CD4-positive, alpha-beta T cell (primary cell): ENCODE results near the gene SMAD6. TPM values are rescaled to one million over a fixed set of nuclear protein-coding genes. Genes with fewer than 3 reads are reported as not detected.

ENCODE experiments used
- ATAC-seq: fragments of 200-7000 bp; cut with Tn5 transposase; one replicate; pipeline ENCODE4 v1.10.0; 2022; ENCODE audit warnings: mild to moderate bottlenecking; ENCODE audit not compliant: poor library complexity
- CTCF ChIA-PET: fragments of 350-600 bp; sonication (Branson Sonifier 250); formaldehyde crosslinking; loops from one replicate; lab custom pipeline; 2021; ENCODE audit warnings: antibody characterized with exemption, inconsistent platforms; lab: Charles Lee
- POLR2A ChIA-PET: fragments of 350-600 bp; sonication (Branson Sonifier 250); formaldehyde crosslinking; loops from one replicate; lab custom pipeline; 2021; ENCODE audit warnings: antibody characterized with exemption, inconsistent platforms; lab: Charles Lee
- DNase-seq, 14 experiments: peaks; one replicate each; pipeline ENCODE4 v3.0.0-alpha.2; 2013 to 2020; ENCODE audit warnings: mixed read lengths in 2 of 14
- H3K27ac ChIP-seq, 2 donors: one replicate each; pipeline versions ENCODE4 v1.5.1 to v1.7.0; 2013; ENCODE audit warnings: low read length in 2 of 2, low read depth in 1 of 2, mild to moderate bottlenecking in 1 of 2
- H3K27me3 ChIP-seq, 2 experiments: 1 replicate in 1 of 2; 2 replicates in 1 of 2; pipeline versions ENCODE4 v1.6.1 to v1.7.0; 2013; ENCODE audit warnings: low read length in 2 of 2, control low read depth in 1 of 2, mild to moderate bottlenecking in 1 of 2, moderate library complexity in 1 of 2; ENCODE audit not compliant: insufficient read depth in 2 of 2, control insufficient read depth in 1 of 2
- H3K36me3 ChIP-seq: one replicate; pipeline ENCODE4 v1.6.1; 2013; ENCODE audit warnings: low read length, control low read depth; ENCODE audit not compliant: insufficient read depth
- H3K4me1 ChIP-seq: one replicate; pipeline ENCODE4 v1.6.1; 2013; ENCODE audit warnings: low read length, control low read depth; ENCODE audit not compliant: insufficient read depth
- H3K4me3 ChIP-seq: one replicate; pipeline ENCODE4 v1.5.1; 2013; ENCODE audit warnings: mild to moderate bottlenecking, low read length, moderate library complexity
- H3K9me3 ChIP-seq, 2 experiments: 1 replicate in 1 of 2; 2 replicates in 1 of 2; pipeline versions ENCODE4 v1.6.1 to v1.7.0; 2013; ENCODE audit warnings: low read length in 2 of 2, mild to moderate bottlenecking in 2 of 2, control low read depth in 1 of 2, moderate library complexity in 1 of 2; ENCODE audit not compliant: control insufficient read depth in 1 of 2, insufficient read depth in 1 of 2
- H3K27ac Mint-ChIP-seq: one replicate; pipeline ENCODE4 v1.8.0; 2020; ENCODE audit warnings: mixed read lengths
- H3K27me3 Mint-ChIP-seq: one replicate; pipeline ENCODE4 v1.8.0; 2021; ENCODE audit warnings: mixed read lengths
- H3K36me3 Mint-ChIP-seq: one replicate; pipeline ENCODE4 v1.8.0; 2021; ENCODE audit warnings: low read depth, mixed read lengths
- H3K4me1 Mint-ChIP-seq: one replicate; pipeline ENCODE4 v1.8.0; 2021; ENCODE audit warnings: low read depth, mixed read lengths
- H3K4me3 Mint-ChIP-seq: one replicate; pipeline ENCODE4 v1.8.0; 2020; ENCODE audit warnings: mild to moderate bottlenecking, mixed read lengths
- H3K9me3 Mint-ChIP-seq: one replicate; pipeline ENCODE4 v1.8.0; 2020; ENCODE audit warnings: mixed read lengths
- CTCF ChIP-seq: fragments of 200-600 bp; IDR thresholded peaks from one replicate; pipeline ENCODE4 v1.8.0; 2022; ENCODE audit warnings: antibody characterized with exemption, mild to moderate bottlenecking
- intact Hi-C, 2 experiments: fragments of 100-400 bp; cut with DNase I in 1 of 2; cut with micrococcal nuclease in 1 of 2; formaldehyde crosslinking; loops; one replicate each; pipeline versions ENCODE4 v1.15.1 to v1.9.0; 2023 to 2025; cut with DNase I, micrococcal nuclease
- total RNA-seq, 174 experiments: library from RNA in 2 of 174; stranded (reverse) in 2 of 174; gene quantifications; one replicate each; pipeline ENCODE4 v1.2.3 and lab custom pipeline; 2021 to 2026

SMAD6 gene
- total RNA-seq, 2 experiments from 2014 or later = 0.59 to 0.69 TPM

- ATAC-seq (no peak), DNase-seq (no peak)
- Histone ChIP-seq H3K9me3 (no peaks in the 10 kb centered on the region), H3K4me3 (no peak overlapping the region), H3K4me1 (no peaks in the 10 kb centered on the region), H3K36me3 (no peaks in the 10 kb centered on the region), H3K27ac (no peak overlapping the region), H3K27me3 (no peaks in the 10 kb centered on the region)
- Mint-ChIP-seq H3K27ac (no peak overlapping the region), H3K9me3 (no peaks in the 10 kb centered on the region), H3K36me3 (no peaks in the 10 kb centered on the region), H3K27me3 (peaks cover 4% of the 10 kb centered on the region), H3K4me1 (no peaks in the 10 kb centered on the region), H3K4me3 (no peak overlapping the region)
- intact Hi-C loops = no loop called here
- no peak for TF ChIP-seq CTCF
- CTCF ChIA-PET = interaction anchor here (0.6 kb wide), 1 partner anchor 1807 kb away, joined by 3 read pairs; no protein-coding TSS in a partner anchor
- POLR2A ChIA-PET = no interaction called here
Observed at GRCh38 chr15:66819084-66819483, 117.0 kb downstream of the SMAD6 start.

GRCh38 chr15:66820481-66821176 lies 118.6 kb downstream of the SMAD6 start:
- intact Hi-C loops = no loop called here
- Histone ChIP-seq H3K27me3 (no peaks in the 10 kb centered on the region), H3K4me1 (no peaks in the 10 kb centered on the region), H3K36me3 (no peaks in the 10 kb centered on the region), H3K4me3 (no peak overlapping the region), H3K9me3 (peaks cover 0 to 1% of the 10 kb centered on the region in 2 experiments), H3K27ac (no peak overlapping the region)
- H3K4me1 Mint-ChIP-seq = no peaks in the 10 kb centered on the region
- ChIA-PET CTCF (no interaction called here), POLR2A (no interaction called here)
- no peaks in the 10 kb centered on the region for H3K36me3 Mint-ChIP-seq
- DNase-seq = no peak
- no peak overlapping the region for H3K4me3 Mint-ChIP-seq
- no peaks in the 10 kb centered on the region for H3K27me3 Mint-ChIP-seq
- no peak overlapping the region for H3K27ac Mint-ChIP-seq
- TF ChIP-seq CTCF = no peak
- ATAC-seq = no peak
- H3K9me3 Mint-ChIP-seq = no peaks in the 10 kb centered on the region

GRCh38 chr15:66821307-66821706 lies 119.3 kb downstream of the SMAD6 start:
- H3K9me3 Mint-ChIP-seq = no peaks in the 10 kb centered on the region
- CTCF ChIA-PET = no interaction called here

More at GRCh38 chr15:66821307-66821706, 119.3 kb downstream of the SMAD6 start:
- Histone ChIP-seq H3K36me3 (no peaks in the 10 kb centered on the region), H3K4me1 (no peaks in the 10 kb centered on the region), H3K4me3 (no peak overlapping the region), H3K27me3 (no peaks in the 10 kb centered on the region), H3K9me3 (peaks cover 0 to 4% of the 10 kb centered on the region in 2 experiments), H3K27ac (no peak overlapping the region)
- H3K4me3 Mint-ChIP-seq = no peak overlapping the region
- no peak for TF ChIP-seq CTCF
- POLR2A ChIA-PET = no interaction called here
- H3K36me3 Mint-ChIP-seq = no peaks in the 10 kb centered on the region
- no peaks in the 10 kb centered on the region for H3K27me3 Mint-ChIP-seq
- no peak overlapping the region for H3K27ac Mint-ChIP-seq
- no peak for DNase-seq
- no peaks in the 10 kb centered on the region for H3K4me1 Mint-ChIP-seq
- no peak for ATAC-seq
- intact Hi-C loops = no loop called here
